ENCODE results near the gene EFCAB13.
"Not testable (repeated sequence)": the region's sequence is repeated elsewhere in the genome, so short reads cannot be mapped to it uniquely, and the experiment has no call there.

EFCAB13 gene

GRCh38 chr17:47425887-47426635 lies 102.3 kb downstream of the EFCAB13 start:
- DNase-seq (ENCODE audit: low read depth, low spot score) = not testable (repeated sequence)

- no peak for DNase-seq (ENCODE audit: low read depth, low spot score)
Measured at GRCh38 chr17:47427985-47428384, 104.2 kb downstream of the EFCAB13 start.

GRCh38 chr17:47432240-47432639 lies 108.5 kb downstream of the EFCAB13 start:
- DNase-seq (ENCODE audit: low read depth, low spot score) = not testable (repeated sequence)

- no peak for DNase-seq (ENCODE audit: low read depth, low spot score)
Measured at GRCh38 chr17:47465165-47465564, 141.4 kb downstream of the EFCAB13 start.

GRCh38 chr17:47466976-47467375 lies 143.2 kb downstream of the EFCAB13 start:
- peak; percentile 45 for DNase-seq (ENCODE audit: low read depth, low spot score)

- no peak for DNase-seq (ENCODE audit: low read depth, low spot score)
Measured at GRCh38 chr17:47470836-47471235, 147.1 kb downstream of the EFCAB13 start.

- not testable (repeated sequence) for DNase-seq (ENCODE audit: low read depth, low spot score)
Measured at GRCh38 chr17:47472073-47472472, 148.3 kb downstream of the EFCAB13 start.
